ENCODE results near the gene SOX8. TPM values are rescaled to one million over a fixed set of nuclear protein-coding genes. Genes with fewer than 3 reads are reported as not detected.

Gene SOX8
- total RNA-seq, 1 donor from 2014 or later: 0.71 TPM

- Histone ChIP-seq H3K36me3 (ENCODE audit: control insufficient read depth, insufficient read depth, low read length) (no peaks in the 10 kb centered on the region), H3K27me3 (ENCODE audit: control insufficient read depth, insufficient read depth, low read length) (no peaks in the 10 kb centered on the region), H3K4me3 (ENCODE audit: low read depth, low read length) (no peak overlapping the region)
- TF ChIP-seq CTCF (IDR thresholded peaks at IDR 0.05; ENCODE audit: insufficient read depth, low read length, poor library complexity, severe bottlenecking): no peak
- DNase-seq (ENCODE audit: low read depth): no peak
Observed at GRCh38 chr16:937723-938122, 43.8 kb upstream of the SOX8 start.

- Histone ChIP-seq H3K27me3 (ENCODE audit: control insufficient read depth, insufficient read depth, low read length) (no peaks in the 10 kb centered on the region), H3K4me3 (ENCODE audit: low read depth, low read length) (no peak overlapping the region), H3K36me3 (ENCODE audit: control insufficient read depth, insufficient read depth, low read length) (no peaks in the 10 kb centered on the region)
- TF ChIP-seq CTCF (IDR thresholded peaks at IDR 0.05; ENCODE audit: insufficient read depth, low read length, poor library complexity, severe bottlenecking): no peak
- DNase-seq (ENCODE audit: low read depth): no peak
Observed at GRCh38 chr16:938136-938535, 43.4 kb upstream of the SOX8 start.

- no peak for TF ChIP-seq CTCF (IDR thresholded peaks at IDR 0.05; ENCODE audit: insufficient read depth, low read length, poor library complexity, severe bottlenecking)
- no peak for DNase-seq (ENCODE audit: low read depth)
- no peaks in the 10 kb centered on the region for H3K36me3 ChIP-seq (ENCODE audit: control insufficient read depth, insufficient read depth, low read length)
- no peak overlapping the region for H3K4me3 ChIP-seq (ENCODE audit: low read depth, low read length)
- H3K27me3 ChIP-seq (ENCODE audit: control insufficient read depth, insufficient read depth, low read length): no peaks in the 10 kb centered on the region
Observed at GRCh38 chr16:938752-939151, 42.8 kb upstream of the SOX8 start.

GRCh38 chr16:939311-939710 is 42.3 kb upstream of the SOX8 start:
- no peaks in the 10 kb centered on the region for H3K27me3 ChIP-seq (ENCODE audit: control insufficient read depth, insufficient read depth, low read length)
- no peak for DNase-seq (ENCODE audit: low read depth)
- TF ChIP-seq CTCF (IDR thresholded peaks at IDR 0.05; ENCODE audit: insufficient read depth, low read length, poor library complexity, severe bottlenecking): no peak
- H3K4me3 ChIP-seq (ENCODE audit: low read depth, low read length): no peak overlapping the region
- H3K36me3 ChIP-seq (ENCODE audit: control insufficient read depth, insufficient read depth, low read length): no peaks in the 10 kb centered on the region

GRCh38 chr16:939941-940340 is 41.6 kb upstream of the SOX8 start:
- H3K4me3 ChIP-seq (ENCODE audit: low read depth, low read length): no peak overlapping the region
- no peaks in the 10 kb centered on the region for H3K27me3 ChIP-seq (ENCODE audit: control insufficient read depth, insufficient read depth, low read length)
- no peaks in the 10 kb centered on the region for H3K36me3 ChIP-seq (ENCODE audit: control insufficient read depth, insufficient read depth, low read length)
- DNase-seq (ENCODE audit: low read depth): no peak
- no peak for TF ChIP-seq CTCF (IDR thresholded peaks at IDR 0.05; ENCODE audit: insufficient read depth, low read length, poor library complexity, severe bottlenecking)

GRCh38 chr16:942436-943060 is 39.0 kb upstream of the SOX8 start:
- no peaks in the 10 kb centered on the region for H3K27me3 ChIP-seq (ENCODE audit: control insufficient read depth, insufficient read depth, low read length)
- H3K4me3 ChIP-seq (ENCODE audit: low read depth, low read length): no peak overlapping the region
- no peak for DNase-seq (ENCODE audit: low read depth)
- H3K36me3 ChIP-seq (ENCODE audit: control insufficient read depth, insufficient read depth, low read length): no peaks in the 10 kb centered on the region
- TF ChIP-seq CTCF (IDR thresholded peaks at IDR 0.05; ENCODE audit: insufficient read depth, low read length, poor library complexity, severe bottlenecking): no peak

Measured in kidney epithelial cell (primary cell).